ENCODE measurements around the gene POLG. TPM values are rescaled to one million over a fixed set of nuclear protein-coding genes. Genes with fewer than 3 reads are reported as not detected.
A peak's percentile ranks its signal among the peaks of the same experiment; 100 is the strongest.

POLG gene
- total RNA-seq, 1 experiment from 2014 or later = 83.5 TPM

GRCh38 chr15:89370978-89371227 lies 36.3 kb upstream of the POLG start:
- DNase-seq (no peak), ATAC-seq (no peak)
- ChIA-PET POLR2A (ENCODE audit: unreplicated experiment) (no interaction called here), CTCF (no interaction called here)
- no peak overlapping the region for H3K27ac ChIP-seq (ENCODE audit: low read length)
- no peak overlapping the region for H3K9ac ChIP-seq (ENCODE audit: low read length)
- H3K4me1 ChIP-seq (ENCODE audit: insufficient read depth, low read length) = no peaks in the 10 kb centered on the region
- H4K20me1 ChIP-seq (ENCODE audit: low read length) = no peaks in the 10 kb centered on the region
- H3K9me2 ChIP-seq (replicated peaks; ENCODE audit: low read length) = no peaks in the 10 kb centered on the region
- H3K9me3 ChIP-seq (ENCODE audit: low read length) = no peaks in the 10 kb centered on the region
- H3K4me2 ChIP-seq (ENCODE audit: low read length) = peak overlapping the region; percentile 65
- peaks cover 30% of the 10 kb centered on the region for H3K27me3 ChIP-seq (ENCODE audit: low read length)
- intact Hi-C loops (cut with micrococcal nuclease) = no loop called here
- no peaks in the 10 kb centered on the region for H3F3A ChIP-seq (ENCODE audit: low read length, unreplicated experiment)
- no peaks in the 10 kb centered on the region for H3K79me2 ChIP-seq (ENCODE audit: low read length)
- BruUV-seq (replicated peaks) = no TSS peak
- no peak for TF ChIP-seq EZH2 (IDR thresholded peaks at IDR 0.05; ENCODE audit: low read length, unreplicated experiment)
- TF ChIP-seq EZH2phosphoT487 (IDR thresholded peaks at IDR 0.05; ENCODE audit: borderline replicate concordance, low read length) = no peak
- no peak for TF ChIP-seq CTCF (conservative IDR thresholded peaks at IDR 0.05; ENCODE audit: low read depth, low read length)
- peak overlapping the region; percentile 48; the same call in 1 of the 2 replicates for H3K4me3 ChIP-seq (ENCODE audit: low read length)
- H3K36me3 ChIP-seq (ENCODE audit: low read depth, low read length) = no peaks in the 10 kb centered on the region
- H2AFZ ChIP-seq (ENCODE audit: low read length) = 0 out of 2 replicates have a peak overlapping the region, but pooled peaks have one; percentile 26

DNA sequence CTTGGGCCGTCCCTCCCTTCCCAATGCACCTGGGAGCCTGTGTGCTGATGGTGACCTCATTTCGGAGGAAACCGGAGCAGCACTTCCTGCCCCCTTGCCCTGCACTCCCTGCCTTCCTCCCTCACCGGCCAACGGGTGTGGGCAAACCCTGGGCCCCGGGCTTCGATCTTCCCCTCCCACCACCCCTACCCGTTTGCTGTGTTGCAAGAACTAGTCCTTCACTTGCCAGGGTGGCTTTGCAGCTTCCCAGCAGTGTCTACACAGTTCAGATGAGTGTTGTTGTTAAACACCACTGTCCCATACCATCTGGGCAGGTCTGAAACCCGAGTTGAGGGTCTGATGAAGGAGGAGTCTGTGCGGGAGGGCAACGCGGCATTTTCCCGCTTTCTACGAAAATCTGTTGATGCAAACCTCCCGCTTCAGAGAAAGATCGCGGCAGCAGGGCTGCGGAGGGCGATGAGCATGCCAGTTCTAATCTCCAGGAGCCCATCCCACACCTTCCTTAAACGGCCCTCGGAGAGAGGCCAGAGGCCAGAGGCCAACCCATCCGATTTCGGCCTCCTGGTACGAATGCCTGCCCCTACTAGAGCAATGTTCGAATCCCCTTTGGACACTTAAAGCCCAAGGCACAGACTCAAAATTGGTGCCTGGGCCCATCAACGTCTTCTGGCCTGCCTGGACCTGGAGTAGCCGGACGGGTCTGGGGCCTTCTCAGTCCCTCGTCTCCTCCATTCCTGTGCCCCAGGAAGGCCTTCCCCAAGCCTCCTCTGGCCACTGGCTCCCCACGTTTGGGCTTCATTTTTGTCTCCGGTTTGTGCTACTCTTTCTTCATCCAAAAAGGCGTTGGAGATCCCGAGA lies 35.7 kb upstream of the POLG start:
- no peak overlapping the region for H3K4me3 ChIP-seq (ENCODE audit: low read length)
- H3K27me3 ChIP-seq (ENCODE audit: low read length) = peaks cover 31% of the 10 kb centered on the region
- H3K27ac ChIP-seq (ENCODE audit: low read length) = no peak overlapping the region
- intact Hi-C loops (cut with micrococcal nuclease) = no loop called here
- CTCF ChIA-PET = no interaction called here
- H3K9me3 ChIP-seq (ENCODE audit: low read length) = no peaks in the 10 kb centered on the region
- ATAC-seq = no peak
- H3K9me2 ChIP-seq (replicated peaks; ENCODE audit: low read length) = no peaks in the 10 kb centered on the region
- peak; percentile 22 for DNase-seq
- POLR2A ChIA-PET (ENCODE audit: unreplicated experiment) = no interaction called here
- H3K79me2 ChIP-seq (ENCODE audit: low read length) = no peaks in the 10 kb centered on the region
- peak overlapping the region; percentile 65; the same call in 1 of the 2 replicates for H3K4me2 ChIP-seq (ENCODE audit: low read length)
- no peaks in the 10 kb centered on the region for H3K4me1 ChIP-seq (ENCODE audit: insufficient read depth, low read length)
- no peak overlapping the region for H2AFZ ChIP-seq (ENCODE audit: low read length)
- H3K36me3 ChIP-seq (ENCODE audit: low read depth, low read length) = no peaks in the 10 kb centered on the region
- BruUV-seq (replicated peaks) = no TSS peak
- TF ChIP-seq EZH2 (IDR thresholded peaks at IDR 0.05; ENCODE audit: low read length, unreplicated experiment) (no peak), EZH2phosphoT487 (IDR thresholded peaks at IDR 0.05; ENCODE audit: borderline replicate concordance, low read length) (no peak), CTCF (conservative IDR thresholded peaks at IDR 0.05; ENCODE audit: low read depth, low read length) (no peak)
- H3K9ac ChIP-seq (ENCODE audit: low read length) = no peak overlapping the region
- no peaks in the 10 kb centered on the region for H4K20me1 ChIP-seq (ENCODE audit: low read length)
- no peaks in the 10 kb centered on the region for H3F3A ChIP-seq (ENCODE audit: low read length, unreplicated experiment)

DNA sequence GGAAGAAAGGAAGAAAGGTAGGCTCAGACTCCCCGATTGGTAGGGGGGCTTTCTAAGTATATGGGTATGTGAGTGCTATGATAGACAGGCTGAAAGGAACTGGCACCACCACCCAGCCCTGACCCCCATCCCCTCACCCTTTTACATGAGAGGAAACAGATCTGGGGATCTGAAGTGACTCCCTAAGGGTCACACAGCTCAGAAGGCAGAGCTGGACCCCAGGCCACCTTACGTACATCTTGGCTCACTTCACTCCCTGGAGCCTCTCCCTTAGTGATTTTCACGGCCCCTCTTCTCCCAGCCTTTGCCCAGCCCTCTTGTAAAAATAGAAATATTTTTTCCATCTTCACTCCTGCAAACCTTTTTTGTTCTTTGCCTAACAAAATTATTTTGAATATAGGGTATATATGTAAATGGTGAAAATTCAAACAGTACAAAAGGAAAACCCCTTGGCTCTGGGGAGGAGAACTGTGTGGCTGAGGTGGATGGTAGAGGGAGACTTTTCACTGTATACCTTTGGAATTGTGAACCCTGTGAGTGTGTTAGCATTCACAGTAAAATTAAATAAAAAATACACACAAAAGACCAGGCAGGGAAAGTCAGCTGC lies 34.8 kb upstream of the POLG start:
- BruUV-seq (replicated peaks) = no TSS peak
- POLR2A ChIA-PET (ENCODE audit: unreplicated experiment) = no interaction called here
- H3K27me3 ChIP-seq (ENCODE audit: low read length) = peaks cover 32% of the 10 kb centered on the region
- DNase-seq (no peak), ATAC-seq (no peak)
- no peaks in the 10 kb centered on the region for H3K9me2 ChIP-seq (replicated peaks; ENCODE audit: low read length)
- no peaks in the 10 kb centered on the region for H3F3A ChIP-seq (ENCODE audit: low read length, unreplicated experiment)
- H3K27ac ChIP-seq (ENCODE audit: low read length) = no peak overlapping the region
- intact Hi-C loops (cut with micrococcal nuclease) = no loop called here
- H3K9me3 ChIP-seq (ENCODE audit: low read length) = no peaks in the 10 kb centered on the region
- no peak overlapping the region for H2AFZ ChIP-seq (ENCODE audit: low read length)
- no peak for TF ChIP-seq EZH2phosphoT487 (IDR thresholded peaks at IDR 0.05; ENCODE audit: borderline replicate concordance, low read length)
- TF ChIP-seq EZH2 (IDR thresholded peaks at IDR 0.05; ENCODE audit: low read length, unreplicated experiment) = no peak
- no peak for TF ChIP-seq CTCF (conservative IDR thresholded peaks at IDR 0.05; ENCODE audit: low read depth, low read length)
- H3K4me3 ChIP-seq (ENCODE audit: low read length) = no peak overlapping the region
- no peaks in the 10 kb centered on the region for H3K4me1 ChIP-seq (ENCODE audit: insufficient read depth, low read length)
- H3K4me2 ChIP-seq (ENCODE audit: low read length) = no peak overlapping the region
- no peak overlapping the region for H3K9ac ChIP-seq (ENCODE audit: low read length)
- H3K36me3 ChIP-seq (ENCODE audit: low read depth, low read length) = no peaks in the 10 kb centered on the region
- CTCF ChIA-PET = no interaction called here
- no peaks in the 10 kb centered on the region for H3K79me2 ChIP-seq (ENCODE audit: low read length)
- no peaks in the 10 kb centered on the region for H4K20me1 ChIP-seq (ENCODE audit: low read length)

All from PC-3 (cell line).